Neural cell (in vitro differentiated cells): ENCODE results near the gene NID2. TPM values are rescaled to one million over a fixed set of nuclear protein-coding genes. Genes with fewer than 3 reads are reported as not detected.

Source experiments
- H2AFZ ChIP-seq: fragments of 200-600, 300-800 bp; sonication (generic), shearing (Covaris generic); 2 replicates; pipeline ENCODE4 v1.6.0; 2014; ENCODE audit warnings: low read depth, mild to moderate bottlenecking, antibody characterized with exemption, low read length, moderate library complexity
- H3F3A ChIP-seq: fragments of 200-600 bp; shearing (Covaris generic); 2 replicates; pipeline ENCODE4 v1.6.1; 2016; ENCODE audit warnings: mild to moderate bottlenecking, moderate library complexity, mixed read lengths, antibody characterized with exemption, low read length; ENCODE audit not compliant: insufficient read depth, poor library complexity, severe bottlenecking
- H3K27ac ChIP-seq: fragments of 200-600, 300-800 bp; sonication (generic), shearing (Covaris generic); 2 replicates; pipeline ENCODE4 v1.5.1; 2014; ENCODE audit warnings: mild to moderate bottlenecking, low read length, moderate library complexity
- H3K27me3 ChIP-seq: fragments of 300-800, 200-600 bp; sonication (generic), shearing (Covaris generic); 2 replicates; pipeline ENCODE4 v1.6.0; 2014; ENCODE audit warnings: mild to moderate bottlenecking, low read depth, low read length, moderate library complexity; ENCODE audit not compliant: insufficient read depth
- H3K36me3 ChIP-seq: fragments of 300-800, 200-600 bp; sonication (generic), shearing (Covaris generic); 2 replicates; pipeline ENCODE4 v1.5.1; 2014; ENCODE audit warnings: mild to moderate bottlenecking, antibody characterized with exemption, low read length, moderate library complexity; ENCODE audit not compliant: insufficient read depth
- H3K4me2 ChIP-seq: fragments of 300-800, 200-600 bp; sonication (generic), shearing (Covaris generic); 2 replicates; pipeline ENCODE4 v1.6.0; 2014; ENCODE audit warnings: mild to moderate bottlenecking, low read length
- H3K4me3 ChIP-seq: fragments of 300-800, 200-600 bp; sonication (generic), shearing (Covaris generic); 2 replicates; pipeline ENCODE4 v1.5.1; 2014; ENCODE audit warnings: mild to moderate bottlenecking, low read length, moderate library complexity
- H3K79me2 ChIP-seq: fragments of 200-600 bp; shearing (Covaris generic); replicated peaks from 2 replicates; pipeline ENCODE4 v1.6.0; 2014; ENCODE audit warnings: mild to moderate bottlenecking, low read length, moderate library complexity; ENCODE audit not compliant: insufficient read depth
- H3K9ac ChIP-seq: fragments of 300-800, 200-600 bp; sonication (generic), shearing (Covaris generic); 2 replicates; pipeline ENCODE4 v1.6.1; 2016; ENCODE audit warnings: mild to moderate bottlenecking, low read length, mixed read lengths
- H3K9me2 ChIP-seq: fragments of 200-600 bp; shearing (Covaris generic); 2 replicates; pipeline ENCODE4 v1.6.1; 2016; ENCODE audit warnings: mild to moderate bottlenecking, low read length, mixed read lengths; ENCODE audit not compliant: insufficient read depth
- H3K9me3 ChIP-seq: fragments of 200-600, 300-800 bp; sonication (generic), shearing (Covaris generic); 2 replicates; pipeline ENCODE4 v1.6.1; 2016; ENCODE audit warnings: mild to moderate bottlenecking, mixed run types, low read length, moderate library complexity, mixed read lengths
- H4K20me1 ChIP-seq: fragments of 200-600 bp; shearing (Covaris generic); 2 replicates; pipeline ENCODE4 v1.6.1; 2016; ENCODE audit warnings: mild to moderate bottlenecking, mixed run types; ENCODE audit not compliant: insufficient read depth
- CTCF ChIP-seq: fragments of 450-650 bp; IDR thresholded peaks from 2 replicates; pipeline ENCODE4 v1.5.1; 2014; ENCODE audit warnings: antibody characterized with exemption, mild to moderate bottlenecking, moderate library complexity; ENCODE audit not compliant: poor library complexity, severe bottlenecking
- EP300 ChIP-seq: fragments of 450-650 bp; conservative IDR thresholded peaks from 2 replicates; pipeline ENCODE4 v1.6.1; 2014; ENCODE audit warnings: antibody characterized with exemption, mild to moderate bottlenecking, moderate library complexity; ENCODE audit not compliant: poor library complexity, severe bottlenecking
- EZH2 ChIP-seq: fragments of 200-600, 300-800 bp; shearing (Covaris generic), sonication (generic); IDR thresholded peaks from 2 replicates; pipeline ENCODE4 v1.6.1; 2014; ENCODE audit warnings: antibody characterized with exemption, low read length, borderline replicate concordance, mild to moderate bottlenecking; ENCODE audit not compliant: insufficient read depth, poor library complexity, severe bottlenecking
- MXI1 ChIP-seq: fragments of 450-650 bp; conservative IDR thresholded peaks from 2 replicates; pipeline ENCODE4 v1.6.1; 2014; ENCODE audit warnings: antibody characterized with exemption, mild to moderate bottlenecking; ENCODE audit not compliant: poor library complexity, severe bottlenecking
- POLR2AphosphoS5 ChIP-seq: IDR thresholded peaks from 2 replicates; pipeline ENCODE4 v1.6.1; 2012
- RAD21 ChIP-seq: fragments of 450-650 bp; conservative IDR thresholded peaks from 2 replicates; pipeline ENCODE4 v1.6.1; 2014; ENCODE audit warnings: antibody characterized with exemption, mild to moderate bottlenecking, moderate library complexity
- REST ChIP-seq: IDR thresholded peaks from 2 replicates; pipeline ENCODE4 v1.6.1; 2012; ENCODE audit warnings: borderline replicate concordance
- SMC3 ChIP-seq: fragments of 450-650 bp; conservative IDR thresholded peaks from 2 replicates; pipeline ENCODE4 v1.6.1; 2014; ENCODE audit warnings: antibody characterized with exemption, mild to moderate bottlenecking, moderate library complexity; ENCODE audit not compliant: poor library complexity
- TAF1 ChIP-seq: IDR thresholded peaks from 2 replicates; pipeline ENCODE4 v1.6.1; 2012; ENCODE audit warnings: low read depth
- polyA plus RNA-seq: library from polyadenylated mRNA; depleted of rRNA; stranded (reverse); fragments of >200 nt; gene quantifications from 2 replicates; pipeline ENCODE4 v1.2.3, GENCODE V29; 2014

NID2 gene
- polyA plus RNA-seq, 1 donor from 2014 or later = 1.1 TPM

- no peak overlapping the region for H3K27ac ChIP-seq
- H3F3A ChIP-seq = no peaks in the 10 kb centered on the region
- no peaks in the 10 kb centered on the region for H3K9me2 ChIP-seq
- no peaks in the 10 kb centered on the region for H4K20me1 ChIP-seq
- TF ChIP-seq EZH2 (no peak), EP300 (no peak), RAD21 (no peak), MXI1 (no peak), TAF1 (no peak), REST (no peak), POLR2AphosphoS5 (no peak), SMC3 (no peak), CTCF (no peak)
- H3K79me2 ChIP-seq = peaks cover 39% of the 10 kb centered on the region
- no peaks in the 10 kb centered on the region for H3K36me3 ChIP-seq
- H3K9me3 ChIP-seq = no peaks in the 10 kb centered on the region
- peak overlapping the region; percentile 80 for H3K4me3 ChIP-seq
- H2AFZ ChIP-seq = no peak overlapping the region
- H3K9ac ChIP-seq = peak overlapping the region; percentile 82
- H3K4me2 ChIP-seq = peak overlapping the region; percentile 76
- no peaks in the 10 kb centered on the region for H3K27me3 ChIP-seq
Observed at GRCh38 chr14:51990488-51990887, 78.4 kb downstream of the NID2 start.

GRCh38 chr14:51989293-51990234 is 79.3 kb downstream of the NID2 start, which contains the start of gene RTRAF:
RTRAF (plus strand) TSS chr14:51989546; CDS start chr14:51989640, 94 bp downstream.
- H4K20me1 ChIP-seq = no peaks in the 10 kb centered on the region
- H3F3A ChIP-seq = no peaks in the 10 kb centered on the region
- TF ChIP-seq TAF1 = peak; percentile 65
- TF ChIP-seq RAD21 = peak; percentile 31
- TF ChIP-seq MXI1 = peak; percentile 88
- peak; percentile 82 for TF ChIP-seq EP300
- TF ChIP-seq POLR2AphosphoS5 = peak; percentile 93
- no peak for TF ChIP-seq CTCF
- peak; percentile 78 for TF ChIP-seq REST
- TF ChIP-seq SMC3 = no peak
- peak within 1 kb of the TSS; percentile 95 for H3K4me2 ChIP-seq
- H3K9ac ChIP-seq = peak within 1 kb of the TSS; percentile 82
- peak within 1 kb of the TSS; percentile 80 for H3K4me3 ChIP-seq
- H3K27ac ChIP-seq = peak within 1 kb of the TSS; percentile 89
- H2AFZ ChIP-seq = peak within 1 kb of the TSS; percentile 93
- no peaks in the 10 kb centered on the region for H3K36me3 ChIP-seq
- H3K9me3 ChIP-seq = no peaks in the 10 kb centered on the region
- H3K9me2 ChIP-seq = no peaks in the 10 kb centered on the region
- H3K79me2 ChIP-seq = peaks cover 35% of the 10 kb centered on the region
- no peaks in the 10 kb centered on the region for H3K27me3 ChIP-seq
